Heart left ventricle (tissue), 16 donors: ENCODE data around the gene SNRNP48. TPM values are rescaled to one million over a fixed set of nuclear protein-coding genes. Genes with fewer than 3 reads are reported as not detected.

Source experiments
- ATAC-seq, 4 donors: fragments of 200-7000 bp; cut with Tn5 transposase; one replicate each; pipeline ENCODE4 v1.9.1; 2020 to 2022; ENCODE audit warnings: moderate library complexity in 4 of 4, mild to moderate bottlenecking in 3 of 4, moderate number of reproducible peaks in 1 of 4
- DNase-seq, 5 donors: peaks; one replicate each; pipeline ENCODE4 v3.0.0-alpha.2; 2020
- H3K27ac ChIP-seq, 12 donors: fragments of 200-600 bp; sonication (generic) in 4 of 12; one replicate each; pipeline versions ENCODE4 v1.5.0 to v1.8.0; 2016 to 2022; ENCODE audit warnings: mild to moderate bottlenecking in 2 of 12
- H3K27me3 ChIP-seq, 9 donors: fragments of 200-600 bp; sonication (generic) in 2 of 9; one replicate each; pipeline versions ENCODE4 v1.5.1 to v1.8.0; 2016 to 2022; ENCODE audit warnings: mild to moderate bottlenecking in 3 of 9
- H3K36me3 ChIP-seq, 9 donors: fragments of 200-600 bp; sonication (generic) in 2 of 9; one replicate each; pipeline versions ENCODE4 v1.5.0 to v1.8.0; 2018 to 2022; ENCODE audit warnings: mild to moderate bottlenecking in 2 of 9
- H3K4me1 ChIP-seq, 12 donors: fragments of 200-600 bp; sonication (generic) in 4 of 12; one replicate each; pipeline versions ENCODE4 v1.5.0 to v1.8.0; 2016 to 2022; ENCODE audit warnings: mild to moderate bottlenecking in 3 of 12
- H3K4me3 ChIP-seq, 12 donors: fragments of 200-600 bp; sonication (generic) in 4 of 12; one replicate each; pipeline versions ENCODE4 v1.5.0 to v1.8.0; 2017 to 2022; ENCODE audit warnings: mild to moderate bottlenecking in 9 of 12, moderate library complexity in 4 of 12
- H3K9me3 ChIP-seq, 12 donors: fragments of 200-600 bp; sonication (generic) in 4 of 12; one replicate each; pipeline versions ENCODE4 v1.5.0 to v1.8.0; 2016 to 2022; ENCODE audit warnings: mild to moderate bottlenecking in 1 of 12
- CTCF ChIP-seq, 12 donors: fragments of 200-600 bp; sonication (generic) in 4 of 12; IDR thresholded peaks; one replicate each; pipeline versions ENCODE4 v1.5.0 to v1.8.0; 2018 to 2022; ENCODE audit warnings: antibody characterized with exemption in 12 of 12, mild to moderate bottlenecking in 5 of 12
- POLR2A ChIP-seq, 2 donors: fragments of 450-650 bp; IDR thresholded peaks; one replicate each; pipeline ENCODE4 v1.6.1; 2017; ENCODE audit warnings: antibody characterized with exemption in 2 of 2, mild to moderate bottlenecking in 2 of 2, moderate library complexity in 2 of 2
- WGBS, 4 donors: extraction: QIAGEN DNeasy Blood & Tissue Kit in 2 of 4; methylation state at CpG; one replicate each; pipeline versions ENCODE4 v1.1.5 to v1.1.7; 2013 to 2018; 5-methylcytosine and 5-hydroxymethylcytosine counted together
- intact Hi-C, 10 donors: fragments of 100-400 bp; cut with DNase I; formaldehyde crosslinking; loops; one replicate each; pipeline versions ENCODE4 v1.11.1 to v1.14.2; 2022
- polyA plus RNA-seq, 2 donors: library from polyadenylated mRNA; stranded (reverse); fragments of 200-250 nt; gene quantifications; one replicate each; pipeline ENCODE4 v1.2.3, GENCODE V29; 2013
- total RNA-seq, 9 donors: library from RNA; depleted of rRNA in 2 of 9; stranded (reverse); fragments of >200 nt in 2 of 9; fragmentation: NEBNext Ultra II Directional in 3 of 9; extraction: Animal tissue kit (Norgen Biotek cat#: 25700) in 3 of 9; gene quantifications; one replicate each; pipeline versions ENCODE4 v1.1.0 to v1.2.4, GENCODE V29; 2016 to 2023
- donor health status: ischemic (EF 13 %, LVEDD 7.1; RV severe dilation, severe dysfunction).
- donor health status: healthy with polysubstance abuse.
- donor health status: DM: no; HTN: yes; CAD: no.
- donor health status: DM: no; HTN: no; CAD: no.
- donor health status: ischemic (EF 25% LVEDD 6.9; RV normal size, moderate dysfunction).
- donor health status: ischemic (EF 25% LVEDD 5.7; RV mildly dilated, moderate dysfunction).
- donor health status: healthy.
- donor health status: DM: yes; HTN: yes; CAD: no.
- donor health status: ischemic (EF 35%, LVEDD 5.7; RV mildly dilated, moderate dysfunction).
- donor health status: nonischemic (EF 11% LVEDD 7.7; RV severe dilation, severe dysfunction).
- donor health status: DM: yes; HTN: yes; CAD: no.
- donor health status: PGD.
- donor health status: ischemic (EF 29% LVEDD 5.4; RV normal size, mild dysfunction).
- donor health status: nonischemic (EF 23%, LVEDD 6.1; RV moderate dilation, normal function).

The SNRNP48 gene
- total and polyA plus RNA-seq, 11 donors, result 8.2 to 25.8 (median 13.3) TPM

DNA sequence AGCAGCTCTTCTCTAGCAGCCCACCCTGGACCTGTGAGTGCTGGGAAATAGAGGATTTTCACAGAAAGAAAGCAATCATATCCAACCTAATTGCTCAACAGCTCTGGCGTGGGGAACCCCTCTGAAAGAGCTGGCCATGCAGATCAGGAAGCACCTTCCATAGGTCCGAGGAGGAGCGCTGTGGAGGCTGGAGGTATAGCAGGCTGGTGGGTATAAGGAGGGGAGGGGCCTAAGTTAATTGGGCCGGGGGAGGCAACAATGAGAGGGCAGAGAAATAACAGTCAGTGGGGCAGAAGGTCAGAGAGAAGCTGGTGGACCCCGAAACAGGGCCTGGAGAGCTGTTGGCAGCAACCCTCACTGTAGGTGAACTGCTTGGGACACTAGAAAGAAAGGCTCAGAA, 40.8 kb downstream of the SNRNP48 start:
- 74 to 82% (median 79%) methylated on average over 5 of the region's 5 CpGs for whole genome bisulfite sequencing, 4 donors
- H3K9me3 ChIP-seq, result no peaks in the 10 kb centered on the region
- H3K4me3 ChIP-seq, result no peak overlapping the region
- intact Hi-C loops, result no loop called here
- H3K27ac ChIP-seq, result no peak overlapping the region
- H3K36me3 ChIP-seq, result no peaks in the 10 kb centered on the region
- no peak for DNase-seq
- no peak for ATAC-seq
- no peak for TF ChIP-seq CTCF (IDR thresholded peaks at IDR 0.05)
- TF ChIP-seq POLR2A (IDR thresholded peaks at IDR 0.05), result no peak
- no peaks in the 10 kb centered on the region for H3K4me1 ChIP-seq
- H3K27me3 ChIP-seq, result peaks cover 0 to 10% (median 0%) of the 10 kb centered on the region in 9 donors

- H3K36me3 ChIP-seq, result no peaks in the 10 kb centered on the region
- H3K9me3 ChIP-seq, result no peaks in the 10 kb centered on the region
- 75 to 83% (median 79%) methylated on average over 5 of the region's 5 CpGs for WGBS, 4 donors
- peaks cover 0 to 12% (median 0%) of the 10 kb centered on the region in 9 donors for H3K27me3 ChIP-seq
- DNase-seq (no peak), ATAC-seq (no peak)
- no peak overlapping the region for H3K4me3 ChIP-seq
- no peak overlapping the region for H3K27ac ChIP-seq
- intact Hi-C loops, result no loop called here
- TF ChIP-seq CTCF (IDR thresholded peaks at IDR 0.05), result no peak
- TF ChIP-seq POLR2A (IDR thresholded peaks at IDR 0.05), result no peak
- no peaks in the 10 kb centered on the region for H3K4me1 ChIP-seq
These were observed 41.5 kb downstream of the SNRNP48 start for GRCh38 chr6:7631466-7631865.

- intact Hi-C loops, result no loop called here
- ATAC-seq (no peak), DNase-seq (no peak)
- H3K36me3 ChIP-seq, result no peaks in the 10 kb centered on the region
- no peak overlapping the region for H3K4me3 ChIP-seq
- WGBS, 4 donors, result 82 to 87% (median 84%) methylated on average over 7 to 9 of the region's 9 CpGs
- no peaks in the 10 kb centered on the region for H3K4me1 ChIP-seq
- TF ChIP-seq POLR2A (IDR thresholded peaks at IDR 0.05) (no peak), CTCF (IDR thresholded peaks at IDR 0.05) (no peak)
- no peak overlapping the region for H3K27ac ChIP-seq
- no peaks in the 10 kb centered on the region for H3K9me3 ChIP-seq
- H3K27me3 ChIP-seq, result peaks cover 0 to 12% (median 0%) of the 10 kb centered on the region in 9 donors
These were observed 42.7 kb downstream of the SNRNP48 start for GRCh38 chr6:7632501-7633290.

GRCh38 chr6:7633361-7633760, 43.4 kb downstream of the SNRNP48 start:
- 53 to 69% (median 64%) methylated on average over 4 of the region's 4 CpGs for WGBS, 4 donors
- Histone ChIP-seq H3K4me1 (no peaks in the 10 kb centered on the region), H3K4me3 (no peak overlapping the region), H3K27me3 (peaks cover 0 to 12% (median 0%) of the 10 kb centered on the region in 9 donors), H3K36me3 (no peaks in the 10 kb centered on the region), H3K9me3 (no peaks in the 10 kb centered on the region), H3K27ac (no peak overlapping the region)
- TF ChIP-seq CTCF (IDR thresholded peaks at IDR 0.05), result no peak
- no peak for TF ChIP-seq POLR2A (IDR thresholded peaks at IDR 0.05)
- DNase-seq (no peak), ATAC-seq (no peak)
- intact Hi-C loops, result no loop called here
